MG63 (cell line): ENCODE data around the gene RAB6C. TPM values are rescaled to one million over a fixed set of nuclear protein-coding genes. Genes with fewer than 3 reads are reported as not detected.
"Not testable (repeated sequence)": the region's sequence is repeated elsewhere in the genome, so short reads cannot be mapped to it uniquely, and the experiment has no call there.

Experiments used
- DNase-seq: peaks from one replicate; pipeline ENCODE4 v3.0.0-alpha.2; 2020
- H3K27me3 ChIP-seq: fragments of 250-450 bp; sonication (Bioruptor Pico); 2 replicates; pipeline ENCODE4 v1.5.1; 2020; ENCODE audit warnings: mild to moderate bottlenecking, moderate library complexity
- H3K36me3 ChIP-seq: fragments of 250-450 bp; sonication (Bioruptor Pico); 2 replicates; pipeline ENCODE4 v1.5.1; 2020; ENCODE audit warnings: mild to moderate bottlenecking, moderate library complexity
- H3K4me3 ChIP-seq: fragments of 250-450 bp; sonication (Bioruptor Pico); 2 replicates; pipeline ENCODE4 v1.5.1; 2020; ENCODE audit warnings: mild to moderate bottlenecking, moderate library complexity
- H3K9me3 ChIP-seq: fragments of 250-450 bp; sonication (Bioruptor Pico); 2 replicates; pipeline ENCODE4 v1.5.1; 2020; ENCODE audit warnings: mild to moderate bottlenecking, moderate library complexity
- total RNA-seq: library from RNA; depleted of rRNA; stranded (reverse); fragments of >200 nt; shearing (Covaris generic); gene quantifications from 2 replicates; pipeline ENCODE4 v1.2.3, GENCODE V29; 2014; ENCODE audit warnings: low replicate concordance; rRNA removed

Gene RAB6C
- total RNA-seq, 1 experiment from 2014 or later = not detected

GRCh38 chr2:129980246-129980645, 780 bp downstream of the RAB6C start:
- not testable (repeated sequence) for DNase-seq

GRCh38 chr2:129981689-129982088, 2.2 kb downstream of the RAB6C start:
- not testable (repeated sequence) for H3K36me3 ChIP-seq, H3K4me3 ChIP-seq, H3K9me3 ChIP-seq, DNase-seq
- H3K27me3 ChIP-seq = peaks cover 16% of the 10 kb centered on the region

More at GRCh38 chr2:129980246-129980645, 780 bp downstream of the RAB6C start:
- H3K36me3 ChIP-seq, H3K9me3 ChIP-seq, H3K4me3 ChIP-seq: not testable (repeated sequence)
- peaks cover 16% of the 10 kb centered on the region for H3K27me3 ChIP-seq

- no peak overlapping the region for H3K4me3 ChIP-seq
- DNase-seq = no peak
- H3K9me3 ChIP-seq = no peaks in the 10 kb centered on the region
- no peaks in the 10 kb centered on the region for H3K36me3 ChIP-seq
- H3K27me3 ChIP-seq = peaks cover 5% of the 10 kb centered on the region
Measured at GRCh38 chr2:129984426-129984825, 5.0 kb downstream of the RAB6C start.

- DNase-seq, H3K36me3 ChIP-seq, H3K9me3 ChIP-seq, H3K4me3 ChIP-seq, H3K27me3 ChIP-seq: not testable (repeated sequence)
Measured at GRCh38 chr2:129992415-129993006, 13.0 kb downstream of the RAB6C start.

- not testable (repeated sequence) for H3K4me3 ChIP-seq, DNase-seq, H3K9me3 ChIP-seq, H3K27me3 ChIP-seq, H3K36me3 ChIP-seq
Measured at GRCh38 chr2:129993151-129993550, 13.7 kb downstream of the RAB6C start.

- H3K4me3 ChIP-seq, H3K9me3 ChIP-seq, H3K27me3 ChIP-seq, DNase-seq, H3K36me3 ChIP-seq: not testable (repeated sequence)
Measured at GRCh38 chr2:129996657-129997237, 17.3 kb downstream of the RAB6C start.

GRCh38 chr2:129998771-129999170, 19.3 kb downstream of the RAB6C start:
- H3K9me3 ChIP-seq, H3K4me3 ChIP-seq, H3K36me3 ChIP-seq, DNase-seq, H3K27me3 ChIP-seq: not testable (repeated sequence)

GRCh38 chr2:130005862-130006261, 26.4 kb downstream of the RAB6C start:
- peak; percentile 9 for DNase-seq
- not testable (repeated sequence) for H3K36me3 ChIP-seq, H3K27me3 ChIP-seq, H3K9me3 ChIP-seq, H3K4me3 ChIP-seq

- H3K36me3 ChIP-seq, H3K4me3 ChIP-seq, H3K27me3 ChIP-seq, H3K9me3 ChIP-seq, DNase-seq: not testable (repeated sequence)
Measured at GRCh38 chr2:130016701-130017100, 37.2 kb downstream of the RAB6C start.

GRCh38 chr2:130019402-130019801, 39.9 kb downstream of the RAB6C start:
- DNase-seq = no peak
- Histone ChIP-seq H3K4me3 (no peak overlapping the region), H3K27me3 (no peaks in the 10 kb centered on the region), H3K36me3 (no peaks in the 10 kb centered on the region), H3K9me3 (no peaks in the 10 kb centered on the region)

GRCh38 chr2:130020069-130020468, 40.6 kb downstream of the RAB6C start:
- DNase-seq, H3K9me3 ChIP-seq, H3K4me3 ChIP-seq, H3K27me3 ChIP-seq, H3K36me3 ChIP-seq: not testable (repeated sequence)

GRCh38 chr2:130025931-130026330, 46.5 kb downstream of the RAB6C start:
- H3K4me3 ChIP-seq, H3K36me3 ChIP-seq, H3K27me3 ChIP-seq, H3K9me3 ChIP-seq, DNase-seq: not testable (repeated sequence)

Other genes starting within 250 kb of the RAB6C start
- gene POTEF, start 149.6 kb downstream of the RAB6C start, total RNA-seq = 0.20 and 0.49 TPM in 2 replicates
- gene CCDC74B, start 165.4 kb downstream of the RAB6C start, total RNA-seq = 0.54 and 3.9 TPM in 2 replicates
- 27.8 and 38.7 TPM in 2 replicates for gene SMPD4, start 201.9 kb downstream of the RAB6C start, total RNA-seq
- gene MZT2B, start 202.6 kb downstream of the RAB6C start, total RNA-seq = 203 and 576 TPM in 2 replicates
- not detected in 2 replicates for gene TUBA3E, start 218.8 kb downstream of the RAB6C start, total RNA-seq